ENCODE data around the gene ZSWIM6.

Gene ZSWIM6

GRCh38 chr5:61586096-61587084 is 254.3 kb downstream of the ZSWIM6 start:
- DNase-seq (ENCODE audit: low spot score): no peak
- no peak for TF ChIP-seq CTCF (IDR thresholded peaks at IDR 0.05; ENCODE audit: extremely low read depth, missing control alignments)

GRCh38 chr5:61587125-61587524 is 255.1 kb downstream of the ZSWIM6 start:
- no peak for DNase-seq (ENCODE audit: low spot score)
- TF ChIP-seq CTCF (IDR thresholded peaks at IDR 0.05; ENCODE audit: extremely low read depth, missing control alignments): no peak

GRCh38 chr5:61588216-61588615 is 256.2 kb downstream of the ZSWIM6 start:
- no peak for DNase-seq (ENCODE audit: low spot score)
- no peak for TF ChIP-seq CTCF (IDR thresholded peaks at IDR 0.05; ENCODE audit: extremely low read depth, missing control alignments)

GRCh38 chr5:61589946-61590345 is 257.9 kb downstream of the ZSWIM6 start:
- no peak for TF ChIP-seq CTCF (IDR thresholded peaks at IDR 0.05; ENCODE audit: extremely low read depth, missing control alignments)
- DNase-seq (ENCODE audit: low spot score): no peak

GRCh38 chr5:61590473-61590872 is 258.4 kb downstream of the ZSWIM6 start:
- DNase-seq (ENCODE audit: low spot score): no peak
- no peak for TF ChIP-seq CTCF (IDR thresholded peaks at IDR 0.05; ENCODE audit: extremely low read depth, missing control alignments)

GRCh38 chr5:61591859-61592258 is 259.8 kb downstream of the ZSWIM6 start:
- no peak for TF ChIP-seq CTCF (IDR thresholded peaks at IDR 0.05; ENCODE audit: extremely low read depth, missing control alignments)
- no peak for DNase-seq (ENCODE audit: low spot score)

GRCh38 chr5:61595426-61595825 is 263.4 kb downstream of the ZSWIM6 start:
- no peak for TF ChIP-seq CTCF (IDR thresholded peaks at IDR 0.05; ENCODE audit: extremely low read depth, missing control alignments)

More at GRCh38 chr5:61595426-61595825, 263.4 kb downstream of the ZSWIM6 start:
- DNase-seq (ENCODE audit: low spot score): no peak
